ENCODE measurements around the gene GCHFR. TPM values are rescaled to one million over a fixed set of nuclear protein-coding genes. Genes with fewer than 3 reads are reported as not detected.

Gene GCHFR
- total RNA-seq, 1 experiment from 2014 or later: 8.2 TPM

DNA sequence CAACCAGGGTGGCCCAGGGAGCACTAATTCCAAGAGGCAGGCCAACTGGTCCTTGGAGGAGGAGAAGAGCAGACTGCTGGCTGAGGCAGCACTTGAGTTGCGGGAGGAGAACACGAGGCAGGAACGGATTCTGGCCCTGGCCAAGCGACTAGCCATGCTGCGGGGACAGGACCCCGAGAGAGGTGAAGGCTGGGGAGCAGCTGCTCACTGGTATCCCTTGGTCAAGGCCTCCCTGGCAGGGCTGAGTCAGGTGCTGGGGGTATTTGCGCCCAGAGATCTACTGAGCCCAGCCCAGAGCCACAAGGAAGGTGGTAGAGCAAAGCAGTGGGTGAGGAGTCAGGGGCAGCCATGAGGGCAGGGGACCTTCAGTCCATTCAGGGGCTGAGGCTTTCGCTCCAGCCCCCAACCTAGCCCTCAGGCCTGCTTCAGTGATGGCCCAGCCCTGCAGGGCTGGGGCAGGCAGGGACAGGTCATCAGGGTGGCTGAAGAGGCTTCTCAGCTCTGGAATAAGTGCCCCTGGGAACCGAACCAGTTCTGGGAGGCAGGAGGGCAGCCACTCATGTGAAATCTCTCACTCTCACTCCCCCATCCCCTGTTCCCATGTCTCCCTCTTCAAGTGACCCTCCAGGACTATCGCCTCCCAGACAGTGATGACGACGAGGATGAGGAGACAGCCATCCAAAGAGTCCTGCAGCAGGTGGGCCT is 49.0 kb downstream of the GCHFR start:
- intact Hi-C loops (cut with micrococcal nuclease): no loop called here
- Mint-ChIP-seq H3K27ac (ENCODE audit: low read depth, unreplicated experiment) (no peak overlapping the region), H3K4me1 (ENCODE audit: insufficient read depth, unreplicated experiment) (peaks cover 12% of the 10 kb centered on the region), H3K4me3 (ENCODE audit: unreplicated experiment) (no peak overlapping the region), H3K36me3 (ENCODE audit: insufficient read depth, unreplicated experiment) (peaks cover 17% of the 10 kb centered on the region), H3K27me3 (ENCODE audit: insufficient read depth, unreplicated experiment) (no peaks in the 10 kb centered on the region), H3K9me3 (ENCODE audit: unreplicated experiment) (no peaks in the 10 kb centered on the region)
- ChIA-PET CTCF (interaction anchor here (0.6 kb wide), 2 partner anchors 25 to 378 kb away, joined by 3 read pairs; no protein-coding TSS in a partner anchor), POLR2A (interaction anchor here (0.6 kb wide), 1 partner anchor 47 kb away, joined by 4 read pairs; no protein-coding TSS in a partner anchor)
- DNase-seq (ENCODE audit: unreplicated experiment): no peak
- TF ChIP-seq, protein P1, sequence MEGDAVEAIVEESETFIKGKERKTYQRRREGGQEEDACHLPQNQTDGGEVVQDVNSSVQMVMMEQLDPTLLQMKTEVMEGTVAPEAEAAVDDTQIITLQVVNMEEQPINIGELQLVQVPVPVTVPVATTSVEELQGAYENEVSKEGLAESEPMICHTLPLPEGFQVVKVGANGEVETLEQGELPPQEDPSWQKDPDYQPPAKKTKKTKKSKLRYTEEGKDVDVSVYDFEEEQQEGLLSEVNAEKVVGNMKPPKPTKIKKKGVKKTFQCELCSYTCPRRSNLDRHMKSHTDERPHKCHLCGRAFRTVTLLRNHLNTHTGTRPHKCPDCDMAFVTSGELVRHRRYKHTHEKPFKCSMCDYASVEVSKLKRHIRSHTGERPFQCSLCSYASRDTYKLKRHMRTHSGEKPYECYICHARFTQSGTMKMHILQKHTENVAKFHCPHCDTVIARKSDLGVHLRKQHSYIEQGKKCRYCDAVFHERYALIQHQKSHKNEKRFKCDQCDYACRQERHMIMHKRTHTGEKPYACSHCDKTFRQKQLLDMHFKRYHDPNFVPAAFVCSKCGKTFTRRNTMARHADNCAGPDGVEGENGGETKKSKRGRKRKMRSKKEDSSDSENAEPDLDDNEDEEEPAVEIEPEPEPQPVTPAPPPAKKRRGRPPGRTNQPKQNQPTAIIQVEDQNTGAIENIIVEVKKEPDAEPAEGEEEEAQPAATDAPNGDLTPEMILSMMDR (IDR thresholded peaks at IDR 0.05; ENCODE audit: unreplicated experiment): no peak
- BruUV-seq (replicated peaks): no TSS peak

DNA sequence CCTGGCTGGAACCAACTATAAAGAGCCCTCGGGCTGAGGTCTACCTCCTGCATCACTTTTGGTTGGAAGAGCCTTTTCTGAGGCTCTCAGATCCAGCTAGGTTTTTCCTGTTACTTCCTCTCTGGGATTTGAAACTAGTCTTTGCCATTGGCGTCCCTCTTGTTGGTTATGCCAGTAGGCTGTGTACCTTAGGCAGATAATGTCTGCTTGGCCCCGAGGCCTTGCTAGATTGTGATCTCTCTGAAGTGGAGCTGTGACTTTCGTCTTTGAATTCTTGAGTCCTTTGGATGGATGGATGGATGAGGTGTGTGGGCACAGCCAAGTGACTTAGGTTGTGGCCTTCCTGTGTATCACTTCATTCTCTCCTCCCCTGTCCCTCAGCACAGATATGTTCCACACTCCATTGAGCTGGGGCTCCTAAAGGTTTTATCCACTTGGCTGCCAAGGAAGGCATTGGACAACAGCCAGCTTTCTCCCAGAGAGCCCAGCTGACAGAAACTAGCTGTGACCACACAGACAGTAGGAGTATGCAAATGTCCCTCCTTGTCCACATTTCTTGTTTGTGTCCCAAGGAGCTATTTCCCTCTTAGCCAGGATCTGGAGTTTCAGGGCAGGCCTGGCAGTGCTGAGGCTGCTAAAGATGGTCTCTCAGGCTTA is 51.3 kb downstream of the GCHFR start:
- DNase-seq (ENCODE audit: unreplicated experiment): peak; percentile 53
- TF ChIP-seq, protein P1 (IDR thresholded peaks at IDR 0.05; ENCODE audit: unreplicated experiment): no peak
- no TSS peak for BruUV-seq (replicated peaks)
- intact Hi-C loops (cut with micrococcal nuclease): no loop called here
- no peak overlapping the region for H3K4me3 Mint-ChIP-seq (ENCODE audit: unreplicated experiment)
- peaks cover 12% of the 10 kb centered on the region for H3K36me3 Mint-ChIP-seq (ENCODE audit: insufficient read depth, unreplicated experiment)
- no peak overlapping the region for H3K27ac Mint-ChIP-seq (ENCODE audit: low read depth, unreplicated experiment)
- H3K9me3 Mint-ChIP-seq (ENCODE audit: unreplicated experiment): no peaks in the 10 kb centered on the region
- ChIA-PET POLR2A (interaction anchor here (0.7 to 1.1 kb wide), 2 partner anchors 29 to 43 kb away, joined by 3 to 5 read pairs; partner anchors contain the start of gene SPINT1), CTCF (no interaction called here)
- H3K4me1 Mint-ChIP-seq (ENCODE audit: insufficient read depth, unreplicated experiment): peaks cover 6% of the 10 kb centered on the region
- H3K27me3 Mint-ChIP-seq (ENCODE audit: insufficient read depth, unreplicated experiment): no peaks in the 10 kb centered on the region

Other genes with a start within 250 kb of the GCHFR start
- gene CCDC32, start 199.0 kb upstream of the GCHFR start, total RNA-seq (2022): 17.9 and 18.1 TPM in 2 replicates
- gene RPUSD2, start 194.8 kb upstream of the GCHFR start, total RNA-seq (2022): 13.4 and 13.9 TPM in 2 replicates
- gene KNL1, start 169.8 kb upstream of the GCHFR start, total RNA-seq (2022): 7.9 and 11.4 TPM in 2 replicates
- gene RAD51, start 68.9 kb upstream of the GCHFR start, total RNA-seq (2022): 6.1 and 7.1 TPM in 2 replicates
- gene RMDN3, start 8.8 kb upstream of the GCHFR start, total RNA-seq (2022): 31.8 and 36.1 TPM in 2 replicates
- gene C15orf62, start 5.9 kb downstream of the GCHFR start, total RNA-seq (2022): 0.26 and 0.52 TPM in 2 replicates
- gene ZFYVE19, start 43.0 kb downstream of the GCHFR start, total RNA-seq (2022): 19.2 and 19.9 TPM in 2 replicates
- gene DNAJC17, start 43.4 kb downstream of the GCHFR start, total RNA-seq (2022): 55.1 and 58.1 TPM in 2 replicates
- not detected in 2 replicates for gene PPP1R14D, start 64.6 kb downstream of the GCHFR start, total RNA-seq (2022)
- gene SPINT1, start 80.0 kb downstream of the GCHFR start, total RNA-seq (2022): 57.9 and 68.6 TPM in 2 replicates
- gene RHOV, start 110.2 kb downstream of the GCHFR start, total RNA-seq (2022): 1.2 and 1.7 TPM in 2 replicates
- 13.2 and 18.5 TPM in 2 replicates for gene VPS18, start 130.4 kb downstream of the GCHFR start, total RNA-seq (2022)
- gene DLL4, start 165.3 kb downstream of the GCHFR start, total RNA-seq (2022): 0.10 TPM in 1 of 2 replicates, not detected in the other
- 35.5 and 49.4 TPM in 2 replicates for gene CHAC1, start 189.4 kb downstream of the GCHFR start, total RNA-seq (2022)

All from MCF 10A (cell line).